BJ (cell line): ENCODE results near the gene GPHN. TPM values are rescaled to one million over a fixed set of nuclear protein-coding genes. Genes with fewer than 3 reads are reported as not detected.
"Not testable (repeated sequence)": the region's sequence is repeated elsewhere in the genome, so short reads cannot be mapped to it uniquely, and the experiment has no call there.

Source experiments
- CTCF ChIA-PET: fragments of 350-600 bp; formaldehyde crosslinking; extraction: SDS; loops from one replicate; lab custom pipeline; 2021; ENCODE audit warnings: antibody characterized with exemption, inconsistent platforms; lab: Yijun Ruan, JAX
- POLR2A ChIA-PET: fragments of 300-600 bp; sonication (Branson Sonifier 250); formaldehyde crosslinking; extraction: SDS; loops from one replicate; lab custom pipeline; 2021; ENCODE audit warnings: antibody characterized with exemption; lab: Charles Lee
- DNase-seq: peaks from one replicate; pipeline ENCODE4 v3.0.0-alpha.2; 2011; ENCODE audit warnings: low read depth
- H3K27me3 ChIP-seq: 2 replicates; pipeline ENCODE4 v1.6.0; 2011; ENCODE audit warnings: low read length; ENCODE audit not compliant: control insufficient read depth, insufficient read depth
- H3K36me3 ChIP-seq: 2 replicates; pipeline ENCODE4 v1.5.1; 2011; ENCODE audit warnings: low read length; ENCODE audit not compliant: control insufficient read depth, insufficient read depth
- H3K4me3 ChIP-seq: 2 replicates; pipeline ENCODE4 v1.5.1; 2011; ENCODE audit warnings: low read depth, mild to moderate bottlenecking, control low read depth, low read length
- polyA plus RNA-seq: library from polyadenylated mRNA; depleted of rRNA; stranded (reverse); fragments of >200 nt; gene quantifications from 2 replicates; pipeline ENCODE4 v1.2.3, GENCODE V29; 2011
- TF ChIP-seq, protein P1 (sequence below): IDR thresholded peaks from 2 replicates; pipeline ENCODE4 v1.5.1; 2011; ENCODE audit warnings: low read depth, mild to moderate bottlenecking, control low read depth, inconsistent platforms, low read length, moderate library complexity; ENCODE audit not compliant: insufficient read depth

The GPHN gene
- polyA plus RNA-seq, 1 experiment: 7.7 TPM

DNA sequence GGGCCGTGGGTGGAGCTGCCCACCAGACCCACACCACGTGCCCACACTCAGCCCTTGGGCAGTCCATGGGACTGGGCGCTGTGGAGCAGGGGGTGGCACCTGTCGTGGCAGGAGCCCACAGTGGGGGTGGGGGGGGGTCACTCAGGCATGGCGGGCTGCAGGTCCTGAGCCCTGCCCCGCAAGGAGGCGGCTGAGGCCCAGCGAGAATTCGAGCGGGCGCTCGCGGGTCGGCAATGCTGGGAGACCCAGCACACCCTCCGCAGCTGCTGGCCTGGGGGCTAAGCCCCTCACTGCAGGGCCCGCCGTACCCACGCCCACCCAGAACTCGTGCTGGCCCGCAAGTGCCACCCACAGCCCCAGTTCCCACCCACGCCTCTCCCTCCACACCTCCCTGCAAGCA, 548.7 kb downstream of the GPHN start:
- CTCF ChIA-PET: no interaction called here
- H3K4me3 ChIP-seq: no peak overlapping the region
- no peak for DNase-seq
- no peaks in the 10 kb centered on the region for H3K27me3 ChIP-seq
- no peaks in the 10 kb centered on the region for H3K36me3 ChIP-seq
- TF ChIP-seq, protein P1, sequence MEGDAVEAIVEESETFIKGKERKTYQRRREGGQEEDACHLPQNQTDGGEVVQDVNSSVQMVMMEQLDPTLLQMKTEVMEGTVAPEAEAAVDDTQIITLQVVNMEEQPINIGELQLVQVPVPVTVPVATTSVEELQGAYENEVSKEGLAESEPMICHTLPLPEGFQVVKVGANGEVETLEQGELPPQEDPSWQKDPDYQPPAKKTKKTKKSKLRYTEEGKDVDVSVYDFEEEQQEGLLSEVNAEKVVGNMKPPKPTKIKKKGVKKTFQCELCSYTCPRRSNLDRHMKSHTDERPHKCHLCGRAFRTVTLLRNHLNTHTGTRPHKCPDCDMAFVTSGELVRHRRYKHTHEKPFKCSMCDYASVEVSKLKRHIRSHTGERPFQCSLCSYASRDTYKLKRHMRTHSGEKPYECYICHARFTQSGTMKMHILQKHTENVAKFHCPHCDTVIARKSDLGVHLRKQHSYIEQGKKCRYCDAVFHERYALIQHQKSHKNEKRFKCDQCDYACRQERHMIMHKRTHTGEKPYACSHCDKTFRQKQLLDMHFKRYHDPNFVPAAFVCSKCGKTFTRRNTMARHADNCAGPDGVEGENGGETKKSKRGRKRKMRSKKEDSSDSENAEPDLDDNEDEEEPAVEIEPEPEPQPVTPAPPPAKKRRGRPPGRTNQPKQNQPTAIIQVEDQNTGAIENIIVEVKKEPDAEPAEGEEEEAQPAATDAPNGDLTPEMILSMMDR: no peak
- POLR2A ChIA-PET: no interaction called here

DNA sequence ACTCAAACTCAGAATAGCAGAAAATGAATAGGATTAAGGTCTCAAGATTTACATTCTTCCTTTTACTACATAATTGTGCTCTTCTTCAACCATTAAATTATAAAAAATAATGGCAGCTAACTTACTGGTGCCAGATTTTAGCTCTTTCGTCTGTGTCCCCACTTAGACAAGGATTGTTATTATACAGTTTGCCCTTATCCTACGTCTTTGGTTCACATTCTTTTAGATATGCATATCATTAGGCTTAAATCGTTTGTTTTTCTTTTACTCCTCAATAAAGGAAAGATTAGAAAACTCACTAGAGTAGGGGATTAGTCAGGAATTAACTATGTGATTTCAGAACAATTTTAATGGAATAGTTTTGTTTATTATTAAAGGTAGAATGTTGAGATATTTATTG, 551.6 kb downstream of the GPHN start:
- Histone ChIP-seq H3K27me3 (no peaks in the 10 kb centered on the region), H3K36me3 (no peaks in the 10 kb centered on the region), H3K4me3 (no peak overlapping the region)
- TF ChIP-seq, protein P1: no peak
- DNase-seq: no peak
- CTCF ChIA-PET: no interaction called here
- POLR2A ChIA-PET: no interaction called here

DNA sequence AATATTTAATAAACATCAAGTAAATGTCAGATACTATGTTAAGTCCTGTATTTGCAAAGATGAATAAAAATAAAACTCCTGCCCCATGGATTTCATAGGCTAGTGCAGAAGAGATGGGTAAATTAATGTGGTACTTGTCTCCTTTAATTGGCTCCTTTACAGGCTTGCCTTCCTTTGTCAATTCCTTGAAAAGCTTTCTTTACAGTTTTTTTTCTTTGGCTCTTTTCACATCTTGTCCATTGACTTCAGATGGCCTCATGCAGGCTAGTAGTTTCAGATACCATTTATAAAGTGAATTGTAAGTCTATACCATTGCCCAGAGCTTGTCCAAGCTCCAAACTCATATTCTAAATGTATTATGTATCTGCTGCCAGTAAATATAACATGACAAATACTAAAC, 552.6 kb downstream of the GPHN start:
- TF ChIP-seq, protein P1: no peak
- no peak for DNase-seq
- Histone ChIP-seq H3K27me3 (no peaks in the 10 kb centered on the region), H3K36me3 (no peaks in the 10 kb centered on the region), H3K4me3 (no peak overlapping the region)
- CTCF ChIA-PET: no interaction called here
- POLR2A ChIA-PET: no interaction called here

DNA sequence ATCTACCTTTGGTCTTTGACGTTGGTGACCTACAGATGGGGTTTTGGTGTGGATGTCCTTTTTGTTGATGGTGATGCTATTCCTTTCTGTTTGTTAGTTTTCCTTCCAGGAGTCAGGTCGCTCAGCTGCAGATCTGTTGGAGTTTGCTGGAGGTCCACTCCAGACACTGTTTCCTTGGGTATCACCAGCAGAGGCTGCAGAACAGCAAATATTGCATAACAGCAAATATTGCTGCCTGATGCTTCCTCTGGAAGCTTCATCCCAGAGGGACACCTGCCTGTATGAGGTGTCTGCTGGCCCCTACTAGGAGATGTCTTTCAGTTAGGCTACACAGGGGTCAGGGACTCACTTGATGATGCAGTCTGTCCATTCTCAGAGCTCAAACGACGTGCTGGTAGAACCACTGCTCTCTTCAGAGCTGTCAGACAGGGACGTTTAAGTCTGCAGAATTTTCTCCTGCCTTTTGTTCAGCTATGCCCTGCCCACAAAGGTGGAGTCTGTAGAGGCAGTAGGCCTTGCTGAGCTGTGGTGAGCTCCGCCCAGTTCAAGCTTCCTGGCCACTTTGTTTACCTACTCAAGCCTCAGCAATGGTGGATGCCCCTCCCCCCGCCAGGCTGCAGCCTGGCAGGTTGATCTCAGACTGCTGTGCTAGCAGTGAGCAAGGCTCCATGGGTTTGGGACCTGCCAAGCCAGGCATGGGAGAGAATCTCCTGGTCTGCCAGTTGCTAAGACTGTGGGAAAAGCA, 559.3 kb downstream of the GPHN start:
- CTCF ChIA-PET, H3K27me3 ChIP-seq, H3K4me3 ChIP-seq, POLR2A ChIA-PET, H3K36me3 ChIP-seq, DNase-seq: not testable (repeated sequence)

DNA sequence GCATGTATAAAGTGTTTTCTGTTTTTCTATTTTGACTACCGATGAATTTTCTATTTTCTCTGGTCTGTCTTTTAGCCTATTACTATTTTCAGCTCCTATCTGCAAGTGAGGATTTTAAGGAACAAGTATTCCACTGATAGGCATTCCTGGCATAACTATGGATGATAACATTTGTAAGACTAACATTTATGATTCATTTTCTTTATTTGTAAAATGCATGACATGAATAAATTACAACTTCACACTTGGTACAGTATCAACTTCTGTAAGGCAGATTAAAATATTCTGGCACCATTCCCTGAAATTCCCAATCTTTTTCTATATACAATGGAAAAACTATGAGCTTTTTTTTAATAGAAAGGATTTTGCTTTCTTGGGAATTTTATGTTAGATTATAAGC, 560.3 kb downstream of the GPHN start:
- H3K27me3 ChIP-seq: no peaks in the 10 kb centered on the region
- CTCF ChIA-PET: interaction anchor here (1.2 kb wide), 1 partner anchor 10 kb away, joined by 4 read pairs; no protein-coding TSS in a partner anchor
- DNase-seq: no peak

More for the DNA sequence above, 560.3 kb downstream of the GPHN start:
- H3K4me3 ChIP-seq: no peak overlapping the region
- TF ChIP-seq, protein P1: no peak
- no peaks in the 10 kb centered on the region for H3K36me3 ChIP-seq
- POLR2A ChIA-PET: no interaction called here
